RWPE1 (cell line): ENCODE results near the gene MYO16.

ENCODE experiments used
- CTCF ChIA-PET: fragments of 350-600 bp; sonication (Branson Sonifier 250); formaldehyde crosslinking; extraction: SDS; loops from one replicate; lab custom pipeline; 2021; lab: Yijun Ruan, JAX
- POLR2A ChIA-PET: fragments of 400-600 bp; formaldehyde crosslinking; extraction: SDS; loops from one replicate; lab custom pipeline; 2020; ENCODE audit warnings: antibody characterized with exemption; ENCODE audit not compliant: low non-redundant PET; lab: Yijun Ruan, JAX
- DNase-seq: peaks from one replicate; pipeline ENCODE4 v3.0.0; 2012; ENCODE audit warnings: low spot score
- H3K27ac ChIP-seq: fragments of 450-650 bp; 2 replicates; pipeline ENCODE4 v1.5.1; 2017
- TF ChIP-seq, protein P1 (sequence below): fragments of 450-650 bp; conservative IDR thresholded peaks from 2 replicates; pipeline ENCODE4 v1.5.1; 2017; ENCODE audit warnings: low read depth, mild to moderate bottlenecking

MYO16 gene

DNA sequence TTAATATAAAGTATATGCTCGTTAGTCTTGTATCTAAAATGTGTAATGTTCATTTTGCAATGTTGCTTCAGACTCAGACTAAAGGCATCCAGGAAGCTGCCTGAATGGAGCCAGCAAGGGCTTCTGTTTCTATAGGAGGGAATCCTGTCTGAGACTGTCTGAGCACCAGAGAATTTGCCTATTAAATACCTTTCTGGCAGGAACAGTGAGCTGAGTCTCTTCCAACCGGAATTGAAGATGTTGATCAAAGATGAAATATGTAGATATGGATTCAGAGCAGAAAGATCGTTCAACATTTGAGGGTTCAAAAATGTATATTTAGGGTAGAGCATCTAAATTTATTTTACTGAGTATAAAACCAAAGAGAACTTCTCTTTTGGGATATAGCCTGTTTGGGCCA, 20.9 kb downstream of the MYO16 start:
- DNase-seq = no peak
- CTCF ChIA-PET = no interaction called here
- POLR2A ChIA-PET = no interaction called here
- TF ChIP-seq, protein P1, sequence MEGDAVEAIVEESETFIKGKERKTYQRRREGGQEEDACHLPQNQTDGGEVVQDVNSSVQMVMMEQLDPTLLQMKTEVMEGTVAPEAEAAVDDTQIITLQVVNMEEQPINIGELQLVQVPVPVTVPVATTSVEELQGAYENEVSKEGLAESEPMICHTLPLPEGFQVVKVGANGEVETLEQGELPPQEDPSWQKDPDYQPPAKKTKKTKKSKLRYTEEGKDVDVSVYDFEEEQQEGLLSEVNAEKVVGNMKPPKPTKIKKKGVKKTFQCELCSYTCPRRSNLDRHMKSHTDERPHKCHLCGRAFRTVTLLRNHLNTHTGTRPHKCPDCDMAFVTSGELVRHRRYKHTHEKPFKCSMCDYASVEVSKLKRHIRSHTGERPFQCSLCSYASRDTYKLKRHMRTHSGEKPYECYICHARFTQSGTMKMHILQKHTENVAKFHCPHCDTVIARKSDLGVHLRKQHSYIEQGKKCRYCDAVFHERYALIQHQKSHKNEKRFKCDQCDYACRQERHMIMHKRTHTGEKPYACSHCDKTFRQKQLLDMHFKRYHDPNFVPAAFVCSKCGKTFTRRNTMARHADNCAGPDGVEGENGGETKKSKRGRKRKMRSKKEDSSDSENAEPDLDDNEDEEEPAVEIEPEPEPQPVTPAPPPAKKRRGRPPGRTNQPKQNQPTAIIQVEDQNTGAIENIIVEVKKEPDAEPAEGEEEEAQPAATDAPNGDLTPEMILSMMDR = no peak
- H3K27ac ChIP-seq = no peak overlapping the region

- no peak for DNase-seq
- TF ChIP-seq, protein P1 = no peak
- CTCF ChIA-PET = no interaction called here
- no peak overlapping the region for H3K27ac ChIP-seq
- POLR2A ChIA-PET = no interaction called here
These were observed 27.3 kb downstream of the MYO16 start for GRCh38 chr13:108656742-108657141.

DNA sequence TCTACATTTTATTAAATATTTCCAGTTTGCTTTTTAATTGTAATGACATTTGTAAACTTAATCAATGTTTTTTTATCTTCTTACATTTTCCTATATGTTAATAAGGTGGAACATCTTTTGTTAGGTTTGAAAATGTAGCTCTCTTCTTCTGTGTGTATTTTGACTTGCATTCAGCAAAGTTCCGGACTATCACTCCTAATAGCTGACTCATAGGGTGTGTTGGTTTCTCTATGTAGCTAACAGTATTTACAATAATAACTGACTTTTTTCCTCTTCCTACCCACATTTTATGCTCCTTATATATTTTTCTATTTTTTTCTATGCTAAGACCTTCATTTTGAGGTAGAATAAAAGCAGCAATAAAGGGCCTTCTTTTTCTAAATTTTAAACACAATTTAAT, 28.1 kb downstream of the MYO16 start:
- CTCF ChIA-PET = no interaction called here
- H3K27ac ChIP-seq = no peak overlapping the region
- TF ChIP-seq, protein P1 = no peak
- POLR2A ChIA-PET = no interaction called here
- no peak for DNase-seq

DNA sequence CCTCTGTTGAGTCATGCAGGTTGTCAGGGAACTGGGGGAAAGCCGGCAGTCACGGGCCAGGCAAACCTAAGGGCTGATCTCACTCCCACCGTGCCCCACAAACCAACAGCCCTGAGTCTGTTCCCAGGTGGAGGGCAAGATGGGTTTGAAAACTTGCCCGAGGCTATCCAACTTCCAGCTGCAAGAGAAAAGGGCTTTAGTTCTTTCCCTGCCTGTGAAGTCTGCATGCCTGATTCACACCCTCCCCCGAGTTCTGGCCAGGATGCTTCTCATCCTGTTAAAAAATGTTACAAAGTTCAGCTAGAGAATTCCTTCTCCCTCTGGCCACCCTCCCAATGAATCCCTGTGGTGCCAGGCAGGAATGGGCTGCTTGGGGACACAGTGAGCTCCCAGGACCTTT, 33.1 kb downstream of the MYO16 start:
- POLR2A ChIA-PET = no interaction called here
- H3K27ac ChIP-seq = no peak overlapping the region
- CTCF ChIA-PET = no interaction called here
- DNase-seq = no peak
- TF ChIP-seq, protein P1 = no peak

DNA sequence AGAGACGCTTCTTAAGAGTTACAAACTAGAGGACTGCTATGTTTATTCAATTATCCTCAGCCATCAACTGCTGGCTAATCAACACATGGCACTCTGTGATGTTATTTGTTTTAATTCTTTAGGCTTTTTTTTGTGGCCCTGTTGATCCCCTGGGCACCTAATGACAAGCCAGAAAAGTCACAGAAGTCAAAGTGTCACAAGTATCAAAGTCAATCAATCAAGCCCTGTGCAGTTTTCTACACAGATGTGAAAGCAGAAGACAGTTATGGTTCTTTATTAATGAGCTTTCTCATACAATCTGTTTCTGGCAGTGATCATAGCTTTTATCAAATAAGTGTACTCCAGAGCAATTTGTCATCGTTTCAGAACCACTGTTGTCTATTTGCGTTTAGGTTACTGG, 34.3 kb downstream of the MYO16 start:
- TF ChIP-seq, protein P1 = no peak
- H3K27ac ChIP-seq = no peak overlapping the region
- CTCF ChIA-PET = no interaction called here
- DNase-seq = no peak
- POLR2A ChIA-PET = no interaction called here

DNA sequence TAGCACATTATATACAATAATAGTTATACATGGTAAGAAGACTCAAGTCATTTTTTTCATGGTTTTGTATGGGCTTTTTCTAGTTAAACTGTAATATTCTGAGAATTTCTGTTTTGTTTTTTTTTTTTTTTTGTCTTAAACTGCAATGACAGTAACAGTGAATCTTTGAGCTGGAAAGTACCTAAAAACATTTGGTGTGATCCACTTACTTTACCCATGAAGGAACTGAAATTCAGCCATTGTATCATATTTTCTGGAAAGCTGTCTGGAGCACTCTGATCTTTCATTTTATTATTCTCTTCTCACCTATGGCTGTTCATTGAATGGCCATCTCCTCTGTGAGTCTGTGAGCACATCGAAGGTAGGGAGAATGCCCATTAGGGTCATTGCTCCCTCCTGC, 37.8 kb downstream of the MYO16 start:
- no peak for DNase-seq
- POLR2A ChIA-PET = no interaction called here
- TF ChIP-seq, protein P1 = no peak
- H3K27ac ChIP-seq = no peak overlapping the region
- CTCF ChIA-PET = no interaction called here

GRCh38 chr13:108669381-108669780, 40.0 kb downstream of the MYO16 start:
- ChIA-PET POLR2A (no interaction called here), CTCF (no interaction called here)
- no peak for DNase-seq
- no peak overlapping the region for H3K27ac ChIP-seq
- TF ChIP-seq, protein P1 = no peak
